Caki2 (cell line): ENCODE measurements around the gene GALT. TPM values are rescaled to one million over a fixed set of nuclear protein-coding genes. Genes with fewer than 3 reads are reported as not detected.
"Not testable (repeated sequence)": the region's sequence is repeated elsewhere in the genome, so short reads cannot be mapped to it uniquely, and the experiment has no call there.

Experiments
- DNase-seq: peaks from one replicate; pipeline ENCODE4 v3.0.0-alpha.2; 2015; ENCODE audit warnings: low read depth
- in situ Hi-C: cut with HindIII; loops from 2 replicates; pipeline ENCODE4 v1.10.0; 2016; ENCODE audit warnings: low sequenced_read_pairs, low pct_unique_long_range_greater_than_20kb, mixed read lengths
- total RNA-seq: library from RNA; depleted of rRNA; stranded (reverse); fragments of >200 nt; shearing (Covaris generic); gene quantifications from 2 replicates; pipeline ENCODE4 v1.2.3, GENCODE V29; 2014; ENCODE audit warnings: low replicate concordance

Gene GALT
- total RNA-seq, 1 experiment from 2014 or later: 12.2 TPM

DNA sequence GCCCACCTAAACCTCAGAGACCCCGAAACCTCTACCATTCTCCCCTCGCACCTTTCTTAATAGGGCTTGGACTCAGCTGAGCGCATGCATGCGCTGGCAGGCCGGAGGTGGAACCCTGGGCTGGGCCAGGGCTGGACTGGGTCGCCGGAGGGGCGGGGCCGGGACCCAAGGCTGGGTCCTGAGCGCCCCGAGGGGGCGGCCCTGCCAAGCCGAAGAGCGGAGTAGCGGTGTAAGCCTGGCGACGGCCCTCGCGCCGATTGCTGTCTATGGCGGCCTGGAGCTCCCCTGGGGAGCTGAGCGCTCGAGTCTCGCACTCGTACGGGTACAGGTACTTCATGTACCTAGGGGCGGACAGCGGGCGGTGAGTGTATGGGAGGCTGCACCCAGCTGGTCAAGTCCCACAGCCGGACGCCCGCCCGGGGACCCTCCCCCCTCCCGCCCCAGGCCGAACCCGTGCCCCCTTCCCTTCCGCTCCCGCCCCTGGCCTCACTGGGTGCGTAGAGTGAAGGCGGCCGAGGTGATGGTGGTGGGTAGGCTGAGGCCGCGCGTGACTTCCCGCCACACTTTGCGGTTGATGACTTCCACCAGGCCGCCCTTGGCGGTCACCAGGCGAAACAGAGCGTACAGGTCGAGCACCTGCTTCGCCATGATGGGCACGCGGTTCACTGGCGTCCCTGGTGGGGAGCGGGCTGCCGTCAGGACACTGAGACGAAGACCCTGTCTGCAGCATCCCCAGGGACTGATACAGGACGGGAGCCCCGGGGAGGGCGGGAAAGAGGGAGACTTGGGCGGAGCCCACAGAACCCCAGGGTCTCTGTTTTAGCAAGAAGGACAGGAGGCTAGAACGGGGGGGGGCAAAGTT lies 22.9 kb upstream of the GALT start:
- DNase-seq: no peak
- in situ Hi-C loops: no loop called here

DNA sequence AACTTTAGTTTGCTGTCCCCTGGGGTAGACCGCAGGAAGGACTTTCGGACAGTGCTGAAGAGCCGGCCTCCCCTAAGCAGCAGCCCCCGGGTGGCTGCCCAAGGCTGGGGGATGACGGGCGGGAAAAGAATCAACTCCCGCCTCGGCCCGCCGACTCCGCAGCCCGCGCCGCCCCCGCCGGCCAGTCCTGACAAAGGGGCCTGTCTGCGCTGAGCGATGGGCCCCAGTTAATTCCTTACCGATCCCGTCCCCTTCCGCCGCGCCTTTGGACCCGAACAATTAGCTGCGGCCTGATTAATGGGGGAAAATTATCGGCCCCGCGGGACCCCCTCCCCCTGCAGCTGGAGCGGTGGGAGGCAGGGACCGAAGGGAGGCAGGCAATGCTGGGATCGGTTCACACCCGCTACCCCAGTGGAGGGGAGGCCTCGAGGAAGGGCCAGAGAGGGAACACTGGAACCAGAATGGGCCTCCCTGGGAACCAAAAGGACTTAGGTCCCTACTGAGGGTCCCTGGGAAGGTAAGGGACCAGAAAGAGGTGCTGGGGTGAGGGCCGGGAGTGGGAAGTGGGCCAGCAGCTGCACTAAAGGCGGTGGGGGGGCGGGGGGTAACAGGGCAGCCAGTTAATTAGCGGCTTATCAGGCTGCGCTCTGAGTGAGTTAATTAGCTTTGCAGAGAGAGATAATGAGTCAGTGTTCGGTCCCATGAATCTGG lies 21.8 kb upstream of the GALT start:
- in situ Hi-C loops: no loop called here
- DNase-seq: no peak

DNA sequence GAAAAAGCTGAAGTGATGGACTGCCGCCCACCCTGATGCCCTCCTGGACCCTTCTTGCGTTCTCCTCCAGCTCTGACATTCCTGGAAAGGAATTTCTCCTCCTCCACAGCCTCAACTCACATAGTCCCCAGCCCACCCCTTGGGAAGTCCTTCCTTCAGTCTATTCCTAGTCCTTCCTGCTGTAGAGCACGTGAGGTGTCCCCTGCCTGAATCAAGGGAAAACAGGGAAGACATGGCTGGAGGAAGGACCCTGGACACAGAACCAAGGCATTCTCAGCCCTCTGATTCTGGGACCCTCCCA lies 21.3 kb upstream of the GALT start:
- in situ Hi-C loops: no loop called here
- no peak for DNase-seq

DNA sequence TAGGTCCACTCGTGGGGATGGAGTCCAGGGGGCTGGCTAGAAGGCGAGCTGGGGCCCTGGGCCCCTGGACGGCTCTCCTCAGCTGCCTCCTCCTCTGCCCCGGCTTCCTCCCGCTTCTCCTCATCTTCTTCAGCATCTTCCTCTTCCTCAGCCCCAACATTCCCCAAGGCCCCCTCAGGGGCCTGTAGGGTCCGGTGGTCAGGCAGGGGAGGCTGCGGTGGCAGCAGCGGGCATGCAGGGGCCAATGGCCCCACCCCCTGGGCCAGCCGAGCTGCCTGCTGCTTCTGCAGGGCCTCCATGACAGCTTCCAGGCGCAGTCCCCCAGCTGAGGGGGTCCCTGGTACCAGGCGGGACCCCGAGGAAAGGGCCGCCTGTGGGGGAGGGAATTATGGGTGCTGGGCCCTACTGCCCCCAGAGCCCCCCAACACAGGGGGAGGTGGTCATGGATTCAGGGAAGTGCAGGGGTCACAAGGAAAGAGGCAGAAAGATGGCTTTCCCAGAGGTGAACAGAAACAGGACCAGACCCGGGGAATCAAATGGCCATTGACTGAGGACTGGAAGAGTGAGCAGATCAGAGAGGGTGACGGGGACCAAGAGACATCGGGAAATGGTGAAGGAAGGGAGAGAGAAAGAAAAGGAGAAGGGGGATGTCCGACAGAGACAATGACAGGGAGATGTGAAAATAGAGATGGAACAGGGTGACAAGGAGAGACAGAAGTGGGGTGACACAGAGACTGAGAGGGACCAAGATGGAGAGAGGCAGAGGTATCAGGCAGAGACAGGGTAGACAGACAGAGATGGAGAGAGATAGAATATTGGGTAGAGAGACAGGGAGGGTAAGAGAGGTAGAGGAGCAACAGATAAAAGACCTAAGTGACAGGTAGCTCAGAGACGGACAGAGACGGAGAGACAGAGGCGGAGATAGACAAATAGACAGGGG lies 18.5 kb upstream of the GALT start:
- in situ Hi-C loops: no loop called here
- no peak for DNase-seq

DNA sequence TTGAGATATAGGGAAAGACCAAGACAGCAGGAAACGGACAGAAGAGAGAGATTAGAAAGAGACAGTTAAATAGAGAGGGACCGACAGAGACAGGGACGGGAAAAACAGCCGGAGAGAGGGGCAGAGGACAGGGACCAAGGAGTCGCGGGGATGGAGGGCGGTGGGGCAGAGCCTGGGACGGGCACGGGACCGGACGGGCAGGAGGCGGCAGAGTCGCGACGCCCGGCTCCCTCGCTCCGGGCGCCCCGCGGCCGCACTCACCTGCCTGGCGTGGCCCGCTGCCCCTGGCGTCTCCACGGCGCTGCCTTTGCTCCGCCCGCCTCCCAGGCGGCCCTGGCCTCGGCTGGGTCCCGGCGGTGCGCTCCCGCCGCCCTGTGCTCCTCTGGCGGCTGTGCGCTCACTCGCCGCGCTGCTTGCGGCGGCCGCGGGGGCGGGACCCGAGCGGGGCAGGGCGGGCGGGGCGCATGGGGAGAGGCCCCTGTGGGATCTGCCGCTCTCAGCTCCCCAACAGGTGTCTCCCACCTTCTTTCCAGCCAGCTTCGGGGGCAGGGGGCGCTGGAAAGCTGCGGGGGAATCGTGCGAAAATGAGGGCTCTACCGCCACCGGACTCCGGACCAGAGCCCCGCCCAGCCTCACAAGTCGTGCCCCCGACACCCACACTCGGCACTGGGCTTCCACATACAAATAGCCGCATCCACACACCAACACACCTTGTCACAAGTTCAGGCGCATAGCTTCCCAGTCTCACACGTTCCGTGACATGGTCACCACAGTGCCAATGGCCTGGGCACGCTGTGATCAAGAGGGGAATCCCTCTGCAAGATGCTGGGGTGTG lies 17.6 kb upstream of the GALT start, which contains the start of gene ARID3C:
TSS of gene ARID3C (minus strand) at position 411 of the 835 bp plus-strand sequence. CDS start 1,052 bp downstream, outside the sequence.
- in situ Hi-C loops: no loop called here
- DNase-seq: no peak

DNA sequence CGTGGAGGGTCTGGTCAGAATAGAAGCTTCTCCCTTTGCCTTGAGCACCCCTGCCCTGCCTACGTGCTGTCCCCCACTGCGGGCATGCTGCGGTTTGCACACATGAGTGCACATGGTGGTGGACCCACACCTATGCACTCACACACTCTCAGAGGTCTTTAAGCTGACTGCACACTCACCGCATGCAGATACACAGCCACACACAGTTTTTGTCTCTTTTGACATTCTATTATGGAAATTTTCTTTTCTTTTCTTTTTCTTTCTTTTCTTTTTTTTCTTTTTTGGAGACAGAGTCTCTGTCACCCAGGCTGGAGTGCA lies 17.0 kb upstream of the GALT start:
- DNase-seq: no peak
- in situ Hi-C loops: no loop called here

DNA sequence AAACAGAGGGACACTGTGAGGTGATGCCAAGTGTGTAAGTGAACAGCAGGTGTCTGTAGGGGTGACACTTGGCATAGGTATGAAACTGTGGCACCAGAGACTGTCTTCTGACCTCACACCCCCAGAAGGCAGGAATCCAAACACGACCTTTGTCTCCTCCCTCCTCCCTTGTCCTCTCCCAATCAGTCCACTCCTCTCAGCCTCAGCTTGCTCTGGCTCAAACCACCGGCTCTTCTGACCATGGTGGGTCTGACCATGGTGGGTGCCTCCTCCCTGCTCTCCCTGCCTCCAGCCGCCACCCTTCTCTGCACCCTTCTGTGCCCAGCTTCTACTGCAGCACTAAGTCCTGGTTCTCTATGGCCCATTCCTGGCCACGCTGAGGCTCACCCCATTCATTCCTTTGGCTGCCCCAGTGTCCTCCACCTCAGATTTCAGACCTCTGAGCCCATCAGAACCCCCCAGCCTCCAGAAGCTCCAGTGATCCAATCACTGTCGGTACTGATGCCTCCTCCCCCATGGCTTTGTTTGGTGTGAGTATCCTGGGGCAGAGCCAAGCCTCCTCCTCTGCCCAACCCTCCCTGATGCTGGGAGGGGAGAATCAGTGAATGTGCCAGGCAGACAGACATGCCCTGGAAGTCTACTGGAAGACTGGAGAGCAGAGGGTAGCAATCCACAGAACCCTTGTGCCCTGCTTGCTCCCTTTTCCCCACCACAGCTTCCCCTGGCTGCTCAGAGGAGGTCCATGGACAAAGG lies 15.9 kb upstream of the GALT start:
- no peak for DNase-seq
- in situ Hi-C loops: no loop called here

DNA sequence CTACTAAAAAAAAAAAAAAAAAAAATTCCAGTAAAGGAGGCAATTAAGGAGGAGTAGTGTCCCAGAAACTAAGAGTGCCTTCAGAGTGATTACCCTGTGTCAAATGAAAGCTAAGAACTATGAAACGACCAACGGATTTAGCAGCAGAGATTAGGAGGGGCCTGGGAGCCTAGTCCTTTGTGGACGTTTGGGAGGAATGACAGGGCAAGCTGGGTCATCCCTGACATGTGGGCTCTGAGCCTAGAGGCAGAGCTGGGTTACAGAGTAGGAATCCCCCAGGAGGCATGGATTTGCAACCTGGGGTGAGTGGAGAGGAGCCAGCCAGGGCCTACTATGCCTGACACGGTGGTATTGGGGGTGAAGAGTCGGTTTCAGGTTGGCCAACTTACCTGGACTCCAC lies 13.3 kb upstream of the GALT start:
- in situ Hi-C loops: no loop called here
- DNase-seq: no peak

DNA sequence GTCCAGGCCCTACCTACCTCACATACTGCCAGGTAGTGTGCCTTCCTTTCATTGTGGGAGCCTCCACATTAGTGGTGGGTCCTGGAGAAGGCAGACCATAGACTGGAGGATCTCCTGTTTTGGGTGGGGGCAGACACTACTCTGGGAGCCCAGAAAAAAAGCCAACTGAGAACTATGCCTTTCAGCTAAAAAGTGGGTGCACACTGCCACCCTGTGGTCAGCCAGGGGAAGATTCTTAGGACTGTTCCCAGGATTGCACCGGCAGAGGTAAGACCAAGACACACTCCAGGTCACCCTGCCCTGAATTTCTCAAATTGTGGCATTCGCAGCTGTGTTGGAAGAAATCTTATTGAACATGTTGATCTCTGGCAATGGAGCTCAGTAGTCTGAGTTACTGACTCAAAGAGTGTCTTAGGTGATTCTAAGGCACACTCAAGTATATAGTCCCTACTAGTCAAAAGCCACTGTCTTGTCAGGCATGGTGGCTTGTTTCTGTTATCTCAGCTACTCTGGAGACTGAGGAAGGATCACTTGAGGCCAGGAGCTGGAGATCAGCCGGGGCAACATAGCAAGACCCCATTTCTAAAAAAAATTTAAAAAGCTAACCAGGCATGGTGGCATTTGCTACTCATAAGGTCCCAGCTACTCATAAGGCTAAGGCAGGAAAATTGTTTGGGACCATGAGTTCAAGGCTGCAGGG lies 12.5 kb upstream of the GALT start:
- in situ Hi-C loops: no loop called here
- peak; percentile 38 for DNase-seq

DNA sequence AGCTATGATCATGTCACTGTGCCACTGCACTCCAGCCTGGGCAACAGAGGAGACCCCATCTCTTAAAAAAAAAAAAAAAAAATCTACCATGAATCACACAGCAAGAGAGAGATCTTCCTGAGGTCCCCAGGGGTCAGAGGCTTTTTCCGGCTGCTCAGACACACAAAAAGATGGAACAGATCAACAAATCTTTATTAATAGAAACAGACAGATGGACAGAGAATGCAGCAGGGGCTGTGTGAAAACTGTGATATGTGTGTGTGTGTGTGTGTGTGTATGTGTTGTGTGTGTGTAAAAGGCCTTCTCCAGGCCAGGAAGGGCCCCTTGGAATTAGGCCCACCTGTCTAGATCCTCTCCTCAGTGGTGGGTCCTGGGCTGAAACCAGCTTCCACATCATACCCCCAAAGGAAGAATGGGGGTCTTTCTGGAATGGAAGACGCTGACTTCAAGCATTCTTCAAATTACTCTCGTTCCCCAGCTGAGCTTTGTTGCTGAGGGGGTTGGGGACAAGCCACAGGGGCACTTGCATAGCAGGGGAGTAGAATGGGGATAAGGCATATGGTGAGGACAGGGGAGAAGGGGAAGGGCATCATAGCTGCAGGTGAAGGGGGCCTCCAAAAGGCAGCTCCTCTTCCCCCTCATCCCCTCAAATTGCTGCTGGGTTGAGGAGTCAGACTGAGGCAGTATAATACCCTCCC lies 11.8 kb upstream of the GALT start:
- no peak for DNase-seq
- in situ Hi-C loops: no loop called here

DNA sequence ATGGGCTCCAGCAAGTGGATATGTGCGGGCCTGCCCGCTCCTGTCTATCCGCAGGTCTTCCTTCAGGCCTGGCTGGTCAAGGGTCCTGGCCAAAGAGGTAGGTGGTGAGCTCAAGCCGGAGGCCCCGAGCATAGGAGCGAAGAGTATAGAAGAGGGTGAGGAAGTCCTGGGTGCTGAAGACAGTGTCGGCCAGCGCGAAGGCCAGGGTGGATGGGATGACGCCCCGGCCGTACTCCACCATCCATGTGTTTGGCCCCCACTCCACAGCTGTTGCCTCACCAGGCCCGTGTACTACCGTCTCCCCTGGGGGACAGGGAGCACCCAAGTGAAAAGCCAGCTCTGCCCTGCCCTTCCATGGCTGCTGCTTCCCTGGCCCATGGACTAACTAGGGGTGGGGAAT lies 10.9 kb upstream of the GALT start:
- in situ Hi-C loops: no loop called here
- DNase-seq: no peak

DNA sequence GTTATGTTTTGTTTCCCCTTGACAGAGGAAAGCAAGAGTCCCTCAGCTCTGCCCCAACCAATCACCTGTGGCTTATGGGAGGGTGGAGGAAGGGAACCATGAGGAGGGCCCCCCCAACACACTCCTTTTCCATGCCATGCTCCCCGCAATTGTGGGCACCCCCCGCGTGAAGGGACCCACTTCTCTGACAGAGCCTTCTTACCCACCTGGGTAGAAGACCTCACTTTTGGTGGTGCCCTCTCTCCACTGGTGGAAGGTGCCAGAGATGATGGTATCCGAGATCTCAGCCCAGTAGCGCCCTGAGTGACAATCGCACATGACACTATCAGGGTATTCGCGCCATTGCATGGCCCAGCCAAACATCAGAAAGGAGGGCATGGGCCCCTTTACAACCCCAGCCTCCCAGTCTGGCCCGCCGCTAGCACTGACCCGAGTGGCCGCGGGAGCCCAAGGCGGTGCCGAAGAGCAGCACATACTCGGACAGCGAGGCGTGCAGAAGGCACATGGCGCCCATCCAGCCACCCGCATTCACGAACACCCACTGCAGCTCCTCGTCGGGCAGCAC lies 9.6 kb upstream of the GALT start:
- DNase-seq: no peak
- in situ Hi-C loops: no loop called here

DNA sequence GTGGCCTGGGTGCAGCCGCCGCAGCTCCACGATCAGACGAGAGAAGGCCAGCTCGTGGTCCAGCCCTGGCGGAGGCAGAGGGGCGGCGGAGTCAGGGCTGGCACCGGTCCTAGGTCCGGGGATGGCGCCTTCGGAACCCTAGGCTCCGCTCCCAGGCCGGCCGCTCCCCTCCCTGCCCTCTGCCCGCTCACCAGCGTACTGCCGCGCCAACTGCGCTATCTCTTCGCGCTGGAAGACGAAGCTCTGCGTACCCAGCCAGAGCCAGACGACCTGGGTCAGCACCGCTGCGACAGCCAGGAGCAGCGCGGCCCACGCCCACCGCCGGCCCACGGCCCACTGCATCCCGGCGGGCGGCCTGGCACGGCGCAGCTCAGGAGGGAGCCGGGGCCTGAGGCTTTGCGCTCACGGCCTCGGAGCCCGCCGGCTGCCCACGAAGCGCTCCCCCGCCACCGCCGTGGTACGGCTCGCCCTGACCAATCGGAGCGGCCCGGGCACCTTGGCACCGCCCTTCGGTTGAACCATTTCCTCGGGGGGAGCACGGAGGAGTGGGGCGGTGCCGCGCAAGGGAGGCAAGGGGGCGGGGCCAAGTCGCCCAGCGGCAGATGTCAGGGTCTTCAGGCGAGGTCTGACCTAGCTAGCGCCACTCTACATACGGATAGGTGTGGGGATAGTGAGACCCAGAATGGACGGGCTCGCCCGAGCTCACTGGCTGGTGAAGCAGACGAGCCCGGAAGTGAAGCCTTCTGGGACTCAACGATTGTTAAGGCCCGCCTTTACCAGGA lies 8.9 kb upstream of the GALT start, which contains the start of gene SIGMAR1:
TSS of gene SIGMAR1 (minus strand) at position 432 of the 782 bp plus-strand sequence. CDS start at position 342, 90 bp downstream.
- in situ Hi-C loops: no loop called here

DNA sequence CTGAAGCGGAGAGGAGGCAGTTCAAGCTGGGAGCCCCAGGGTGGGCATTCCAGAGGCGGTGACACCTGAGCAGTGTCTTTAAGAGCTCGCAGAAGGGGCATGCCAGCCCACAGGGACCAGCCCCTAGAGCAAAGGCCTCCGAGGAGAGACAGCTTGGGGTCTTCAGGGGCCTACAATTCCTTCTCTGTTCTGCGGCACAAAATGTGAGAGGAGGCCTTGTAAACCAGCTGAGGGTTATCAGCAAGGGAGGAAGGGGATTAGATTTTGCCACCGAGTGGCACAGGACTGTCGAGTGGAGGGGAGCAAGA lies 8.4 kb upstream of the GALT start:
- in situ Hi-C loops: no loop called here
- DNase-seq: no peak

More for the DNA sequence above, 8.9 kb upstream of the GALT start, which contains the start of gene SIGMAR1:
- DNase-seq: peak; percentile 87

DNA sequence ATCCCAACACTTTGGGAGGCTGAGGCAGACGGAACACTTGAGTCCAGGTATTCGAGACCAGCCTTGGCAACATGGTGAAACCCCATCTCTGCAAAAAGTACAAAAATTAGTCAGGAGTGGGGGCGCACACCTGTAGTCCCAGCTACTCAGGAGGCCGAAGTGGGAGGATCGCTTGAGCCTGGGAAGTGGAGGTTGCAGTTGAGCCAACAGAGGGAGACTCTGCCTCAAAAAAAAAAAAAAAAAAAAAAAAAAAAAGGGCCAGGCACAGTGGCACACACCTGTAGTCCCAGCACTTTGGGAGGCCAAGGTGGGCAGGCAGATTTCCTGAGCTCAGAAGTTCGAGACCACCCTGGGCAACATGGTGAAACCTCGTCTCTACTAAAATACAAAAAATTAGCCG lies 7.2 kb upstream of the GALT start:
- DNase-seq, in situ Hi-C loops: not testable (repeated sequence)
